Ascending aorta (tissue), 2 donors: ENCODE data around the gene TGFB3. TPM values are rescaled to one million over a fixed set of nuclear protein-coding genes. Genes with fewer than 3 reads are reported as not detected.
A peak's percentile ranks its signal among the peaks of the same experiment; 100 is the strongest.

Source experiments
- DNase-seq, 2 donors: peaks; one replicate each; pipeline ENCODE4 v3.0.0-alpha.2; 2019; ENCODE audit warnings: low spot score in 2 of 2
- H3K27ac ChIP-seq, 2 donors: fragments of 200-600 bp; sonication (generic); one replicate each; pipeline ENCODE4 v1.5.1; 2016 to 2017; ENCODE audit warnings: mild to moderate bottlenecking in 1 of 2
- H3K27me3 ChIP-seq: fragments of 200-600 bp; sonication (generic); one replicate; pipeline ENCODE4 v1.5.1; 2017
- H3K36me3 ChIP-seq, 2 donors: fragments of 200-600 bp; sonication (generic); one replicate each; pipeline ENCODE4 v1.5.1; 2016
- H3K4me1 ChIP-seq, 2 donors: fragments of 200-600 bp; sonication (generic); one replicate each; pipeline ENCODE4 v1.5.1; 2016 to 2017; ENCODE audit warnings: mild to moderate bottlenecking in 1 of 2
- H3K4me3 ChIP-seq, 2 donors: fragments of 200-600 bp; sonication (generic); one replicate each; pipeline ENCODE4 v1.5.1; 2016 to 2017; ENCODE audit warnings: mild to moderate bottlenecking in 1 of 2
- H3K9me3 ChIP-seq, 2 donors: fragments of 200-600 bp; sonication (generic); one replicate each; pipeline ENCODE4 v1.5.1; 2016
- CTCF ChIP-seq, 3 experiments: fragments of 200-600 bp in 2 of 3; fragments of 450-650 bp in 1 of 3; sonication (generic) in 2 of 3; IDR thresholded peaks; one replicate each; pipeline ENCODE4 v1.5.1; 2016 to 2019; ENCODE audit warnings: antibody characterized with exemption in 3 of 3, mild to moderate bottlenecking in 1 of 3, moderate library complexity in 1 of 3
- intact Hi-C: fragments of 100-400 bp; cut with DNase I; formaldehyde crosslinking; loops from one replicate; pipeline ENCODE4 v1.15.1; 2023
- total RNA-seq: library from RNA; depleted of rRNA; stranded (reverse); fragments of >200 nt; gene quantifications from one replicate; pipeline ENCODE4 v1.1.0, GENCODE V29; 2016

Gene TGFB3
- total RNA-seq, 1 donor from 2014 or later: 108 TPM

- peak overlapping the region; percentile 99 to 100 for H3K27ac ChIP-seq
- intact Hi-C loops: loop anchor here (1.0 to 10.0 kb wide), 9 partner anchors 30 to 1388 kb away; partner anchors contain the start of genes ERG28, FLVCR2 and TTLL5
Observed at GRCh38 chr14:75982266-75983018, 647 bp upstream of the TGFB3 start.

GRCh38 chr14:75980856-75981255 is 939 bp downstream of the TGFB3 start:
- peak in 1 of 2 donors; percentile 70 for DNase-seq
- peaks cover 15 to 43% of the 10 kb centered on the region in 2 donors for H3K4me1 ChIP-seq
- no peaks in the 10 kb centered on the region for H3K9me3 ChIP-seq
- TF ChIP-seq CTCF (IDR thresholded peaks at IDR 0.05): no peak
- no peaks in the 10 kb centered on the region for H3K36me3 ChIP-seq
- peak overlapping the region; percentile 81 to 88 for H3K4me3 ChIP-seq
- intact Hi-C loops: loop anchor here (10.0 kb wide), 3 partner anchors 156 to 1386 kb away; no protein-coding TSS in a partner anchor
- peak overlapping the region; percentile 99 to 100 for H3K27ac ChIP-seq
- no peaks in the 10 kb centered on the region for H3K27me3 ChIP-seq

More at GRCh38 chr14:75982266-75983018, 647 bp upstream of the TGFB3 start:
- H3K36me3 ChIP-seq: no peaks in the 10 kb centered on the region
- H3K9me3 ChIP-seq: no peaks in the 10 kb centered on the region
- peaks cover 15 to 40% of the 10 kb centered on the region in 2 donors for H3K4me1 ChIP-seq
- peak; percentile 54 to 86 (median 83) for TF ChIP-seq CTCF (IDR thresholded peaks at IDR 0.05)
- peak in 1 of 2 donors; percentile 92 for DNase-seq
- H3K27me3 ChIP-seq: no peaks in the 10 kb centered on the region
- H3K4me3 ChIP-seq: peak overlapping the region; percentile 81 to 88

GRCh38 chr14:75979648-75980565 is 1.9 kb downstream of the TGFB3 start:
- Histone ChIP-seq H3K4me3 (peak overlapping the region; percentile 81 to 88), H3K4me1 (peaks cover 15 to 43% of the 10 kb centered on the region in 2 donors), H3K36me3 (no peaks in the 10 kb centered on the region), H3K27ac (peak overlapping the region; percentile 99 to 100), H3K27me3 (no peaks in the 10 kb centered on the region), H3K9me3 (no peaks in the 10 kb centered on the region)
- intact Hi-C loops: loop anchor here (2.0 to 10.0 kb wide), 4 partner anchors 73 to 1385 kb away; no protein-coding TSS in a partner anchor
- peak in 1 of 2 donors; percentile 77 for DNase-seq
- no peak for TF ChIP-seq CTCF (IDR thresholded peaks at IDR 0.05)

GRCh38 chr14:75979071-75979571 is 2.7 kb downstream of the TGFB3 start:
- H3K27ac ChIP-seq: peak overlapping the region; percentile 99 to 100
- H3K9me3 ChIP-seq: no peaks in the 10 kb centered on the region
- intact Hi-C loops: loop anchor here (2.0 kb wide), 1 partner anchor 72 kb away; no protein-coding TSS in a partner anchor
- peak; percentile 31 to 61 (median 43) for TF ChIP-seq CTCF (IDR thresholded peaks at IDR 0.05)
- no peak for DNase-seq
- peak overlapping the region; percentile 81 to 88 for H3K4me3 ChIP-seq
- H3K4me1 ChIP-seq: peaks cover 15 to 41% of the 10 kb centered on the region in 2 donors
- H3K27me3 ChIP-seq: no peaks in the 10 kb centered on the region
- no peaks in the 10 kb centered on the region for H3K36me3 ChIP-seq

- TF ChIP-seq CTCF (IDR thresholded peaks at IDR 0.05): no peak
- intact Hi-C loops: loop anchor here (2.0 kb wide), 1 partner anchor 71 kb away; no protein-coding TSS in a partner anchor
- DNase-seq: no peak
- peak overlapping the region; percentile 81 to 88 for H3K4me3 ChIP-seq
- H3K9me3 ChIP-seq: no peaks in the 10 kb centered on the region
- peak overlapping the region in 1 of 2 donors; percentile 100 for H3K27ac ChIP-seq
- H3K4me1 ChIP-seq: peaks cover 15 to 41% of the 10 kb centered on the region in 2 donors
- no peaks in the 10 kb centered on the region for H3K27me3 ChIP-seq
- H3K36me3 ChIP-seq: no peaks in the 10 kb centered on the region
Observed at GRCh38 chr14:75978249-75978731, 3.5 kb downstream of the TGFB3 start.
